Measurements from ENCODE around the gene LPCAT2. TPM values are rescaled to one million over a fixed set of nuclear protein-coding genes. Genes with fewer than 3 reads are reported as not detected.

LPCAT2 gene
- polyA plus RNA-seq, 3 donors = 28.5 to 49.7 (median 47.1) TPM

- Mint-ChIP-seq H3K27me3 (ENCODE audit: low read depth in 3 of 3) (peaks cover 1 to 4% (median 3%) of the 10 kb centered on the region in 3 donors), H3K27ac (peak overlapping the region in 1 of 7 donors; percentile 37), H3K9me3 (peaks cover 0 to 1% (median 0%) of the 10 kb centered on the region in 7 donors), H3K4me1 (no peaks in the 10 kb centered on the region), H3K4me3 (no peak overlapping the region), H3K36me3 (no peaks in the 10 kb centered on the region)
- no peaks in the 10 kb centered on the region for H3K27me3 ChIP-seq (ENCODE audit: control insufficient read depth in 2 of 2, insufficient read depth in 2 of 2, low read length in 2 of 2)
- 92% methylated on average over 12 of the region's 14 CpGs for WGBS (ENCODE audit: insufficient coverage)
- no peak for TF ChIP-seq CTCF (IDR thresholded peaks at IDR 0.05)
- no peaks in the 10 kb centered on the region for H3K79me2 ChIP-seq (ENCODE audit: insufficient read depth, low read length)
- no peaks in the 10 kb centered on the region for H3K9me3 ChIP-seq (replicated peaks in 1 of 2; ENCODE audit: control insufficient read depth in 1 of 2, insufficient read depth in 1 of 2, low read length in 2 of 2)
- intact Hi-C loops (cut with micrococcal nuclease) = no loop called here
- H3K4me1 ChIP-seq (ENCODE audit: control insufficient read depth in 1 of 2, insufficient read depth in 2 of 2, low read length in 2 of 2) = no peaks in the 10 kb centered on the region
- no peak overlapping the region for H3K4me3 ChIP-seq (replicated peaks in 1 of 3; ENCODE audit: low read depth in 2 of 3, low read length in 3 of 3)
- H3K36me3 ChIP-seq (replicated peaks in 1 of 2; ENCODE audit: control insufficient read depth in 1 of 2, insufficient read depth in 2 of 2, low read length in 2 of 2) = no peaks in the 10 kb centered on the region
- no peaks in the 10 kb centered on the region for H4K20me1 ChIP-seq (ENCODE audit: insufficient read depth, low read length)
- DNase-seq = no peak
- H3K27ac ChIP-seq (ENCODE audit: low read depth in 1 of 2, low read length in 2 of 2) = no peak overlapping the region
- no peak overlapping the region for H3K9ac ChIP-seq (ENCODE audit: insufficient read depth, low read length, poor library complexity, severe bottlenecking)
- no peak overlapping the region for H3K4me2 ChIP-seq (replicated peaks; ENCODE audit: extremely low read depth, low read length, poor library complexity, severe bottlenecking)
- H2AFZ ChIP-seq (ENCODE audit: insufficient read depth, low read depth, low read length, poor library complexity, severe bottlenecking) = no peak overlapping the region
These were observed 19.5 kb upstream of the LPCAT2 start for GRCh38 chr16:55489119-55489955.

- H4K20me1 ChIP-seq (ENCODE audit: insufficient read depth, low read length) = no peaks in the 10 kb centered on the region
- H3K4me3 ChIP-seq (replicated peaks in 1 of 3; ENCODE audit: low read depth in 2 of 3, low read length in 3 of 3) = no peak overlapping the region
- no peak for DNase-seq
- H3K4me1 Mint-ChIP-seq = no peaks in the 10 kb centered on the region
- H3K27ac ChIP-seq (ENCODE audit: low read depth in 1 of 2, low read length in 2 of 2) = no peak overlapping the region
- no peaks in the 10 kb centered on the region for H3K9me3 ChIP-seq (replicated peaks in 1 of 2; ENCODE audit: control insufficient read depth in 1 of 2, insufficient read depth in 1 of 2, low read length in 2 of 2)
- H3K9me3 Mint-ChIP-seq = peaks cover 0 to 1% (median 0%) of the 10 kb centered on the region in 7 donors
- H3K79me2 ChIP-seq (ENCODE audit: insufficient read depth, low read length) = no peaks in the 10 kb centered on the region
- no peak overlapping the region for H3K4me3 Mint-ChIP-seq
- H3K27me3 Mint-ChIP-seq (ENCODE audit: low read depth in 3 of 3) = peaks cover 1 to 4% (median 3%) of the 10 kb centered on the region in 3 donors
- WGBS (ENCODE audit: insufficient coverage) = 86% methylated on average over 1 of the region's 2 CpGs
- H3K36me3 Mint-ChIP-seq = no peaks in the 10 kb centered on the region
- H3K27ac Mint-ChIP-seq = no peak overlapping the region
- no peaks in the 10 kb centered on the region for H3K4me1 ChIP-seq (ENCODE audit: control insufficient read depth in 1 of 2, insufficient read depth in 2 of 2, low read length in 2 of 2)
- intact Hi-C loops (cut with micrococcal nuclease) = loop anchor here in 1 of 2 donors (10.0 kb wide), 1 partner anchor 215 kb away; no protein-coding TSS in a partner anchor
- H3K27me3 ChIP-seq (ENCODE audit: control insufficient read depth in 2 of 2, insufficient read depth in 2 of 2, low read length in 2 of 2) = no peaks in the 10 kb centered on the region
- no peak overlapping the region for H2AFZ ChIP-seq (ENCODE audit: insufficient read depth, low read depth, low read length, poor library complexity, severe bottlenecking)
- H3K36me3 ChIP-seq (replicated peaks in 1 of 2; ENCODE audit: control insufficient read depth in 1 of 2, insufficient read depth in 2 of 2, low read length in 2 of 2) = no peaks in the 10 kb centered on the region
- no peak for TF ChIP-seq CTCF (IDR thresholded peaks at IDR 0.05)
- H3K4me2 ChIP-seq (replicated peaks; ENCODE audit: extremely low read depth, low read length, poor library complexity, severe bottlenecking) = no peak overlapping the region
- H3K9ac ChIP-seq (ENCODE audit: insufficient read depth, low read length, poor library complexity, severe bottlenecking) = no peak overlapping the region
These were observed 19.0 kb upstream of the LPCAT2 start for GRCh38 chr16:55489956-55490265.
